ENCODE data around the gene CAND1. TPM values are rescaled to one million over a fixed set of nuclear protein-coding genes. Genes with fewer than 3 reads are reported as not detected.

The CAND1 gene
- polyA plus RNA-seq, 1 experiment: 64.6 TPM

GRCh38 chr12:67352682-67353081, 83.5 kb downstream of the CAND1 start:
- ChIA-PET CTCF (interaction anchor here (0.7 to 1.4 kb wide), 4 partner anchors 63 to 311 kb away, joined by 3 read pairs; no protein-coding TSS in a partner anchor), POLR2A (no interaction called here)
- H3K27me3 ChIP-seq (ENCODE audit: control insufficient read depth, insufficient read depth, low read length): no peaks in the 10 kb centered on the region

GRCh38 chr12:67354322-67354721, 85.2 kb downstream of the CAND1 start:
- ChIA-PET CTCF (interaction anchor here (0.5 to 4.8 kb wide), 15 partner anchors 8 to 966 kb away, joined by 3 to 26 read pairs (median 4); partner anchors contain the start of gene DYRK2), POLR2A (no interaction called here)
- no peak for TF ChIP-seq CTCF (IDR thresholded peaks at IDR 0.05; ENCODE audit: insufficient read depth, low read depth, low read length)
- H3K27me3 ChIP-seq (ENCODE audit: control insufficient read depth, insufficient read depth, low read length): no peaks in the 10 kb centered on the region
- no peak overlapping the region for H3K4me3 ChIP-seq (ENCODE audit: low read depth, low read length)
- no peaks in the 10 kb centered on the region for H3K36me3 ChIP-seq (ENCODE audit: control insufficient read depth, insufficient read depth, low read length)
- no peak for DNase-seq (ENCODE audit: low read depth)

More at GRCh38 chr12:67352682-67353081, 83.5 kb downstream of the CAND1 start:
- no peaks in the 10 kb centered on the region for H3K36me3 ChIP-seq (ENCODE audit: control insufficient read depth, insufficient read depth, low read length)
- TF ChIP-seq CTCF (IDR thresholded peaks at IDR 0.05; ENCODE audit: insufficient read depth, low read depth, low read length): no peak
- DNase-seq (ENCODE audit: low read depth): no peak
- H3K4me3 ChIP-seq (ENCODE audit: low read depth, low read length): no peak overlapping the region

GRCh38 chr12:67354966-67355365, 85.8 kb downstream of the CAND1 start:
- no peak overlapping the region for H3K4me3 ChIP-seq (ENCODE audit: low read depth, low read length)
- POLR2A ChIA-PET: no interaction called here
- no peaks in the 10 kb centered on the region for H3K27me3 ChIP-seq (ENCODE audit: control insufficient read depth, insufficient read depth, low read length)
- no peak for DNase-seq (ENCODE audit: low read depth)
- CTCF ChIA-PET: interaction anchor here (0.6 to 4.8 kb wide), 13 partner anchors 9 to 1297 kb away, joined by 3 to 26 read pairs (median 4); partner anchors contain the start of gene DYRK2
- 0 out of 2 replicates have a peak, but pooled peaks have one; percentile 6 for TF ChIP-seq CTCF (IDR thresholded peaks at IDR 0.05; ENCODE audit: insufficient read depth, low read depth, low read length)
- no peaks in the 10 kb centered on the region for H3K36me3 ChIP-seq (ENCODE audit: control insufficient read depth, insufficient read depth, low read length)

GRCh38 chr12:67355428-67356379, 86.5 kb downstream of the CAND1 start:
- no peak for DNase-seq (ENCODE audit: low read depth)

More at GRCh38 chr12:67355428-67356379, 86.5 kb downstream of the CAND1 start:
- H3K27me3 ChIP-seq (ENCODE audit: control insufficient read depth, insufficient read depth, low read length): no peaks in the 10 kb centered on the region
- H3K4me3 ChIP-seq (ENCODE audit: low read depth, low read length): no peak overlapping the region
- CTCF ChIA-PET: interaction anchor here (0.7 to 4.8 kb wide), 26 partner anchors 10 to 960 kb away, joined by 3 to 26 read pairs (median 3); partner anchors contain the start of gene DYRK2
- peak; percentile 53 for TF ChIP-seq CTCF (IDR thresholded peaks at IDR 0.05; ENCODE audit: insufficient read depth, low read depth, low read length)
- no peaks in the 10 kb centered on the region for H3K36me3 ChIP-seq (ENCODE audit: control insufficient read depth, insufficient read depth, low read length)
- POLR2A ChIA-PET: interaction anchor here (0.6 to 0.8 kb wide), 4 partner anchors 48 to 553 kb away, joined by 3 to 30 read pairs (median 15); no protein-coding TSS in a partner anchor
